GM23248 (cell line): ENCODE measurements around the gene SLC25A29. TPM values are rescaled to one million over a fixed set of nuclear protein-coding genes. Genes with fewer than 3 reads are reported as not detected.

Experiments used
- DNase-seq: peaks from one replicate; pipeline ENCODE4 v3.0.0-alpha.2; 2015
- H2AFZ ChIP-seq: fragments of 200-600 bp; sonication (generic); 2 replicates; pipeline ENCODE4 v1.6.1; 2016; ENCODE audit warnings: antibody characterized with exemption
- H3F3A ChIP-seq: fragments of 200-600 bp; sonication (generic); 2 replicates; pipeline ENCODE4 v1.6.1; 2016; ENCODE audit warnings: mild to moderate bottlenecking, antibody characterized with exemption, mixed run types; ENCODE audit not compliant: insufficient read depth
- H3K27ac ChIP-seq: fragments of 200-600 bp; sonication (generic); 2 replicates; pipeline ENCODE4 v1.5.1; 2016; ENCODE audit warnings: mild to moderate bottlenecking
- H3K27me3 ChIP-seq: fragments of 200-600 bp; sonication (generic); replicated peaks from 2 replicates; pipeline ENCODE4 v1.6.1; 2016; ENCODE audit warnings: mild to moderate bottlenecking; ENCODE audit not compliant: insufficient read depth
- H3K36me3 ChIP-seq: fragments of 200-600 bp; sonication (generic); 2 replicates; pipeline ENCODE4 v1.6.1; 2016; ENCODE audit warnings: low read depth, mild to moderate bottlenecking
- H3K4me1 ChIP-seq: fragments of 200-600 bp; sonication (generic); 2 replicates; pipeline ENCODE4 v1.6.1; 2016; ENCODE audit warnings: mild to moderate bottlenecking; ENCODE audit not compliant: insufficient read depth
- H3K4me2 ChIP-seq: fragments of 200-600 bp; sonication (generic); one replicate; pipeline ENCODE4 v1.6.1; 2016; ENCODE audit warnings: mild to moderate bottlenecking; ENCODE audit not compliant: unreplicated experiment
- H3K4me3 ChIP-seq: fragments of 200-600 bp; sonication (generic); 2 replicates; pipeline ENCODE4 v1.5.1; 2016; ENCODE audit warnings: mild to moderate bottlenecking
- H3K79me2 ChIP-seq: fragments of 200-600 bp; sonication (generic); 2 replicates; pipeline ENCODE4 v1.6.1; 2016; ENCODE audit warnings: mild to moderate bottlenecking; ENCODE audit not compliant: insufficient read depth
- H3K9ac ChIP-seq: fragments of 200-600 bp; sonication (generic); 2 replicates; pipeline ENCODE4 v1.6.1; 2016; ENCODE audit warnings: mild to moderate bottlenecking
- H3K9me2 ChIP-seq: fragments of 200-600 bp; sonication (generic); 2 replicates; pipeline ENCODE4 v1.6.1; 2016; ENCODE audit warnings: mixed run types, mild to moderate bottlenecking, moderate library complexity; ENCODE audit not compliant: insufficient read depth
- H3K9me3 ChIP-seq: fragments of 200-600 bp; sonication (generic); one replicate; pipeline ENCODE4 v1.6.1; 2017; ENCODE audit warnings: low read depth
- H4K20me1 ChIP-seq: fragments of 200-600 bp; sonication (generic); 2 replicates; pipeline ENCODE4 v1.6.0; 2016; ENCODE audit not compliant: insufficient read depth
- EZH2 ChIP-seq: fragments of 200-600 bp; sonication (generic); IDR thresholded peaks from 2 replicates; pipeline ENCODE4 v1.6.1; 2018; ENCODE audit warnings: antibody characterized with exemption, mild to moderate bottlenecking; ENCODE audit not compliant: insufficient read depth, poor library complexity, severe bottlenecking
- EZH2phosphoT487 ChIP-seq: fragments of 200-600 bp; sonication (generic); IDR thresholded peaks from 2 replicates; pipeline ENCODE4 v1.6.1; 2018; ENCODE audit warnings: antibody characterized with exemption, moderate library complexity, mild to moderate bottlenecking, low read depth; ENCODE audit not compliant: insufficient read depth
- WGBS, 2 experiments: methylation state at CpG; one replicate each; pipeline ENCODE4 v1.1.6; 2015 to 2017; ENCODE audit warnings: low lambda C conversion rate in 2 of 2, low coverage in 1 of 2; ENCODE audit errors: missing lambda C conversion rate in 2 of 2; 5-methylcytosine and 5-hydroxymethylcytosine counted together
- in situ Hi-C: fragments of 300-500 bp; cut with MboI; formaldehyde crosslinking; loops from 2 replicates; pipeline ENCODE4 v1.15.0; 2020
- polyA plus RNA-seq: library from polyadenylated mRNA; unstranded; fragments of >200 nt; fragmentation: Nextera tagmentation; extraction: Ambion mirVana; gene quantifications from 2 replicates; pipeline ENCODE4 v1.2.1, GENCODE V29; 2016
- total RNA-seq: library from RNA; depleted of rRNA; stranded (reverse); fragments of >200 nt; shearing (Covaris generic); gene quantifications from 2 replicates; pipeline ENCODE4 v1.2.3, GENCODE V29; 2014

Gene SLC25A29
- total and polyA plus RNA-seq, 2 experiments from 2014 or later, result 5.5 to 11.8 TPM

DNA sequence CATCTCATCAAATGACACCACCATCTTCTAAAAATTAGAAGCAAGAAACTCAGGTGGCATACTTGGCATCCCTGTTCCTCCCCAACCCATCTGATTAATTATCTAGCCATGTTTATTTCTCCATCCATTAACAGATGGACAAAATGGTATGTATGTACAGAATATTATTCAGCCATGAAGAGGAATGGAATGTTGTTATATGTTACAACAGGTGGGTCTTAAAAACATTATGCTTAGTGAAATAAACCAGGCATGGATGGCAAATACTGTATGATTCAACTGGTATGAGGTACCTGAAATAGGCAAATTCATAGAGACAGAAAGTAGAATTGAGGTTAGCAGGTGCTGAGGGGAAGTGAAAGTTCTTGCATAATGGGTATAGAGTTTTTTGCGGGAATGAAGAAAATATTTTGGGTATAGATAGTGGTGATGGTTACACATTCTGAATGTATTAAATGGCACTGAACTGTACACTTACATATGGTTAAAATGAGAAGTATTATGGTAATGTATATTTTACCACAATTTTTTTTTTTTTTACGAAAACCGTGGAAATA is 49.8 kb downstream of the SLC25A29 start:
- no peak overlapping the region for H3K9ac ChIP-seq
- no peaks in the 10 kb centered on the region for H3K36me3 ChIP-seq
- no peaks in the 10 kb centered on the region for H3K27me3 ChIP-seq
- H3K9me2 ChIP-seq, result no peaks in the 10 kb centered on the region
- in situ Hi-C loops, result no loop called here
- H3K4me3 ChIP-seq, result no peak overlapping the region
- H3F3A ChIP-seq, result peaks cover 5% of the 10 kb centered on the region; the same call in 1 of the 2 replicates
- H3K79me2 ChIP-seq, result peaks cover 100% of the 10 kb centered on the region
- no peak overlapping the region for H3K4me2 ChIP-seq
- no peaks in the 10 kb centered on the region for H3K9me3 ChIP-seq
- WGBS, 2 experiments, result 97 to 99% methylated on average over 3 of the region's 3 CpGs
- H4K20me1 ChIP-seq, result peaks cover 48% of the 10 kb centered on the region
- no peak for DNase-seq
- H3K27ac ChIP-seq, result no peak overlapping the region
- no peak overlapping the region for H2AFZ ChIP-seq
- H3K4me1 ChIP-seq, result no peaks in the 10 kb centered on the region
- no peak for TF ChIP-seq EZH2phosphoT487
- TF ChIP-seq EZH2, result no peak

DNA sequence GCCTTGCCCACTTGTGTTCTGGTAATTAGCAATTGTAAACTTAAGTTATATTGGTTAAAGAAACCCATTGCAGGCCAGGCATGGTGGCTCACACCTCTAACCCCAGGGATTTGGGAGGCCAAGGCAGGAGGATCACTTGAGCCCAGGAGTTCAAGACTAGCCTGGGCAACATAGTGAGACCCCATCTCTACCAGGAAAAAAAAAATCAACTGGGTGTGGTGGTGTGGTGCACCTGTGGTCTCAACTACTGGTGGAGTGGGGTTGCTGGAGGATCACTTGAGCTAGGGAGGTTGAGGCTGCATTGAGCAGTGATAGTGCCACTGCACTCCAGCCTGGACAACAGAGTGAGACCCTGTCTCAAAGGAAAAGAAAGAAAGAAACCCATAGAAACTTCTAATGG is 53.6 kb downstream of the SLC25A29 start:
- no peak overlapping the region for H3K4me2 ChIP-seq
- peaks cover 100% of the 10 kb centered on the region for H3K79me2 ChIP-seq
- H4K20me1 ChIP-seq, result peaks cover 62% of the 10 kb centered on the region
- TF ChIP-seq EZH2phosphoT487 (no peak), EZH2 (no peak)
- in situ Hi-C loops, result no loop called here
- no peaks in the 10 kb centered on the region for H3K4me1 ChIP-seq
- H3K27ac ChIP-seq, result no peak overlapping the region
- H2AFZ ChIP-seq, result no peak overlapping the region
- H3F3A ChIP-seq, result peaks cover 13% of the 10 kb centered on the region; the same call in 1 of the 2 replicates
- H3K9me2 ChIP-seq, result no peaks in the 10 kb centered on the region
- no peaks in the 10 kb centered on the region for H3K36me3 ChIP-seq
- H3K9me3 ChIP-seq, result no peaks in the 10 kb centered on the region
- H3K9ac ChIP-seq, result no peak overlapping the region
- DNase-seq, result no peak
- H3K4me3 ChIP-seq, result no peak overlapping the region
- H3K27me3 ChIP-seq, result no peaks in the 10 kb centered on the region

DNA sequence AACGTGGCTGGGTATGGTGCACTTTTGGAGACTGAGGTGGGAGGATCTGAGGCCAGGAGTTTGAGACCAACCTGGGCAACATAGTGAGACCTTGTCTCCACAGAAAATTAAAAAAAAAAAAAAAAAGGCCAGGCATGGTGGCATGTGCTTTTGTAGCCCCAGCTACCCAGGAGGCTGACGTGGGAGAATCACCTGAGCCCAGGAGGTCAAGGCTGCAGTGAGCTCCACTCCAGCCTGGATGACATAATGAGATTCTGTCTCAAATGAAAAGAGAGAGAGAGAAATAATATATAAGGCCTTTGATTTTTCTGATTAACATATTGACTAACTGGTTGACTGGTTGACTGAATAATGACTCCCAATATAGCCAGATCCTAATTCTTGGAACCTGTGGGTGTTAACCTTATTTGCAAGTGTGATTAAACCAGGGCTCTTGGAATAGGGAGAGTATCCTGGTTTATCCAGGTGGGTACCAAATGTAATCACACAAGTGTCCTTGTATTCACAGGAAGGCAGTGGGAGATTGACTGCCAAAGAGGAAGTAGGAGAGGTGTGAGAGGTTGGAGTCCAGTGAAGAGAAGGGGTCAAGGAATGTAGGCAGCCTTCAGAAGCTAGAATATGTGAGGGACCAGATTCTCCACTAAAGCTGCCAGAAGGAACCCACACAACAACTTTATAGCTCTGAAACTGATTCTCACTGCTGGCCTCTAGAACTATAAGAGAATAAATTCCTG is 55.3 kb downstream of the SLC25A29 start:
- DNase-seq, result no peak
- TF ChIP-seq EZH2, result no peak
- no peak for TF ChIP-seq EZH2phosphoT487
- no peak overlapping the region for H3K4me3 ChIP-seq
- no peaks in the 10 kb centered on the region for H3K9me3 ChIP-seq
- H3K27me3 ChIP-seq, result no peaks in the 10 kb centered on the region
- peaks cover 15% of the 10 kb centered on the region for H3K4me1 ChIP-seq
- peaks cover 73% of the 10 kb centered on the region for H4K20me1 ChIP-seq
- H2AFZ ChIP-seq, result no peak overlapping the region
- H3K9me2 ChIP-seq, result no peaks in the 10 kb centered on the region
- WGBS, 2 experiments, result 93 to 98% methylated on average over 2 of the region's 2 CpGs
- H3F3A ChIP-seq, result peaks cover 11% of the 10 kb centered on the region; the same call in 1 of the 2 replicates
- no peaks in the 10 kb centered on the region for H3K36me3 ChIP-seq
- H3K4me2 ChIP-seq, result no peak overlapping the region
- in situ Hi-C loops, result no loop called here
- no peak overlapping the region for H3K9ac ChIP-seq
- peaks cover 100% of the 10 kb centered on the region for H3K79me2 ChIP-seq
- H3K27ac ChIP-seq, result no peak overlapping the region

DNA sequence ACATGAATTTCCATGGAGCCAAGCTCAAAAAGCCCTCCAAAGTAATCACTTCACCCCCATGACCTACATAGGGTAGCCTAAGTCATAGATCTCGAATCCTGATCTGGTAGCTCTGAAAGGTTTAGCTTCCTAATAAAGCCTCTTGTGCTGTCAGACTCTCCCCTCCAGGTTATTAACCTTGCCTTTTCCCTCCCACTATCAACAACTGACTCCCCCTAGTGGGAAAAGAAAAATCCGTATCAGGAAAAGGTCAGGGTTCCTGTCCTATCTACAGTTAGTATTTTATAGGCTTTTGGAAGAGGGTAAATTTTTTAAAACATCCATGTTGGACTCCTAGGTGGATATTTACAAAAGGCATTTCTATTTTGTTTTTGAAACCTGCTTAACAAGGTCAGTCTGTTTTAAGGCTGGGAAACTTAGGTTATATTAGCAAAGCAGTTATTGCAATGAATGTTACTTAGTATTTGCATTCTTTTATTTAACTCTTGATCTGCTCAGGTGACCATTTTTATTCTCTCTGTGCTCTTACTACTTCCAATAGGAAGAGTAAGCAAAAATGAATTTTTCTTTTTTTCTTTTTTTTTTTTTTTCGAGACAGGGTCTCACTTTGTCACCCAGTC is 59.3 kb downstream of the SLC25A29 start:
- DNase-seq, result peak; percentile 61
- Histone ChIP-seq H3K36me3 (no peaks in the 10 kb centered on the region; the same call in 1 of the 2 replicates), H3K79me2 (peaks cover 100% of the 10 kb centered on the region), H3K9me3 (no peaks in the 10 kb centered on the region), H3K9ac (no peak overlapping the region), H3K4me1 (peaks cover 33% of the 10 kb centered on the region), H3K4me2 (peak overlapping the region; percentile 17), H3K4me3 (no peak overlapping the region), H3K27me3 (no peaks in the 10 kb centered on the region), H4K20me1 (peaks cover 51% of the 10 kb centered on the region), H2AFZ (no peak overlapping the region), H3K9me2 (no peaks in the 10 kb centered on the region), H3K27ac (no peak overlapping the region), H3F3A (peaks cover 27% of the 10 kb centered on the region)
- in situ Hi-C loops, result no loop called here
- WGBS, 2 experiments, result 32 to 37% methylated on average over 3 of the region's 3 CpGs
- TF ChIP-seq EZH2phosphoT487, result no peak
- no peak for TF ChIP-seq EZH2
